Coronary artery (tissue), 2 donors: ENCODE measurements around the gene SNCA.

Source experiments
- DNase-seq: peaks from one replicate; pipeline ENCODE4 v3.0.0-alpha.2; 2017; ENCODE audit warnings: low spot score
- H3K27ac ChIP-seq, 2 donors: fragments of 200-600 bp; sonication (generic); one replicate each; pipeline ENCODE4 v1.5.1; 2016 to 2019
- H3K4me3 ChIP-seq: fragments of 200-600 bp; sonication (generic); 2 replicates; pipeline ENCODE4 v1.5.1; 2016; ENCODE audit warnings: mild to moderate bottlenecking, moderate library complexity
- CTCF ChIP-seq: fragments of 200-600 bp; sonication (generic); IDR thresholded peaks from one replicate; pipeline ENCODE4 v1.5.1; 2019; ENCODE audit warnings: antibody characterized with exemption

Gene SNCA

GRCh38 chr4:89820010-89820409 lies 17.0 kb downstream of the SNCA start:
- H3K27ac ChIP-seq = no peak overlapping the region
- no peak for DNase-seq
- no peak overlapping the region for H3K4me3 ChIP-seq
- no peak for TF ChIP-seq CTCF

- no peak overlapping the region for H3K4me3 ChIP-seq
- H3K27ac ChIP-seq = no peak overlapping the region
- DNase-seq = no peak
- no peak for TF ChIP-seq CTCF
These were observed 22.6 kb downstream of the SNCA start for GRCh38 chr4:89814362-89814761.

- TF ChIP-seq CTCF = no peak
- no peak for DNase-seq
These were observed 23.8 kb downstream of the SNCA start for GRCh38 chr4:89813197-89813596.

GRCh38 chr4:89807441-89808140 lies 29.4 kb downstream of the SNCA start:
- no peak overlapping the region for H3K4me3 ChIP-seq
- DNase-seq = no peak
- TF ChIP-seq CTCF = no peak
- H3K27ac ChIP-seq = no peak overlapping the region

More at GRCh38 chr4:89813197-89813596, 23.8 kb downstream of the SNCA start:
- Histone ChIP-seq H3K4me3 (no peak overlapping the region), H3K27ac (no peak overlapping the region)

- TF ChIP-seq CTCF = no peak
- Histone ChIP-seq H3K27ac (no peak overlapping the region), H3K4me3 (no peak overlapping the region)
- DNase-seq = no peak
These were observed 31.7 kb downstream of the SNCA start for GRCh38 chr4:89805297-89805696.

- DNase-seq = no peak
- no peak for TF ChIP-seq CTCF
- Histone ChIP-seq H3K27ac (no peak overlapping the region), H3K4me3 (no peak overlapping the region)
These were observed 33.0 kb downstream of the SNCA start for GRCh38 chr4:89803915-89804314.

- DNase-seq = no peak
- no peak for TF ChIP-seq CTCF
- Histone ChIP-seq H3K4me3 (no peak overlapping the region), H3K27ac (no peak overlapping the region)
These were observed 33.9 kb downstream of the SNCA start for GRCh38 chr4:89803036-89803435.
